ENCODE measurements around the gene C2orf81.
"Not testable (repeated sequence)": the region's sequence is repeated elsewhere in the genome, so short reads cannot be mapped to it uniquely, and the experiment has no call there.

Gene C2orf81

GRCh38 chr2:74421221-74421870, at the start of gene C2orf81, which contains the start of gene WDR54:
C2orf81 (minus strand) TSS chr2:74421619; CDS start chr2:74421560, 59 bp downstream.
WDR54 (plus strand) TSS chr2:74421730; CDS start chr2:74422154, 424 bp downstream.
- in situ Hi-C loops (cut with HindIII; ENCODE audit: low sequenced_read_pairs), result no loop called here

- in situ Hi-C loops (cut with HindIII; ENCODE audit: low sequenced_read_pairs), result not testable (repeated sequence)
Measured at GRCh38 chr2:74470742-74471141, 49.3 kb upstream of the C2orf81 start.

- in situ Hi-C loops (cut with HindIII; ENCODE audit: low sequenced_read_pairs), result no loop called here
Measured at GRCh38 chr2:74464406-74464805, 43.0 kb upstream of the C2orf81 start.

GRCh38 chr2:74462786-74463105, 41.3 kb upstream of the C2orf81 start:
- in situ Hi-C loops (cut with HindIII; ENCODE audit: low sequenced_read_pairs), result no loop called here

- in situ Hi-C loops (cut with HindIII; ENCODE audit: low sequenced_read_pairs), result no loop called here
Measured at GRCh38 chr2:74462054-74462785, 40.8 kb upstream of the C2orf81 start.

GRCh38 chr2:74461187-74462053, 40.0 kb upstream of the C2orf81 start:
- in situ Hi-C loops (cut with HindIII; ENCODE audit: low sequenced_read_pairs), result no loop called here

- in situ Hi-C loops (cut with HindIII; ENCODE audit: low sequenced_read_pairs), result not testable (repeated sequence)
Measured at GRCh38 chr2:74460187-74460586, 38.8 kb upstream of the C2orf81 start.

- in situ Hi-C loops (cut with HindIII; ENCODE audit: low sequenced_read_pairs), result not testable (repeated sequence)
Measured at GRCh38 chr2:74459503-74460118, 38.2 kb upstream of the C2orf81 start.

- in situ Hi-C loops (cut with HindIII; ENCODE audit: low sequenced_read_pairs), result no loop called here
Measured at GRCh38 chr2:74458938-74459363, 37.5 kb upstream of the C2orf81 start.

- in situ Hi-C loops (cut with HindIII; ENCODE audit: low sequenced_read_pairs), result no loop called here
Measured at GRCh38 chr2:74458132-74458937, 36.9 kb upstream of the C2orf81 start, which contains the start of gene WBP1. WBP1 (plus strand) TSS chr2:74458438; CDS start chr2:74458603, 165 bp downstream.

GRCh38 chr2:74457549-74458131, 36.2 kb upstream of the C2orf81 start:
- in situ Hi-C loops (cut with HindIII; ENCODE audit: low sequenced_read_pairs), result no loop called here

GRCh38 chr2:74457129-74457548, 35.7 kb upstream of the C2orf81 start:
- in situ Hi-C loops (cut with HindIII; ENCODE audit: low sequenced_read_pairs), result no loop called here

- in situ Hi-C loops (cut with HindIII; ENCODE audit: low sequenced_read_pairs), result no loop called here
Measured at GRCh38 chr2:74454654-74455511, 33.5 kb upstream of the C2orf81 start, which contains the start of gene INO80B. INO80B (plus strand) TSS chr2:74455087; CDS start chr2:74455117, 30 bp downstream.

- in situ Hi-C loops (cut with HindIII; ENCODE audit: low sequenced_read_pairs), result no loop called here
Measured at GRCh38 chr2:74450570-74451190, 29.3 kb upstream of the C2orf81 start.

- in situ Hi-C loops (cut with HindIII; ENCODE audit: low sequenced_read_pairs), result no loop called here
Measured at GRCh38 chr2:74448771-74449170, 27.4 kb upstream of the C2orf81 start.

GRCh38 chr2:74447230-74447999, 26.0 kb upstream of the C2orf81 start:
- in situ Hi-C loops (cut with HindIII; ENCODE audit: low sequenced_read_pairs), result no loop called here
